SU-DHL-6 (cell line): ENCODE data around the gene BEST1.

ENCODE experiments used
- H2AFZ ChIP-seq: fragments of 200-600 bp; sonication (generic); 2 replicates; pipeline ENCODE4 v1.6.1; 2014; ENCODE audit warnings: low read depth, mild to moderate bottlenecking, moderate library complexity, mixed read lengths, antibody characterized with exemption, low read length; ENCODE audit not compliant: severe bottlenecking
- H3F3A ChIP-seq: fragments of 200-600 bp; shearing (Covaris generic); 2 replicates; pipeline ENCODE4 v1.6.0; 2016; ENCODE audit warnings: antibody characterized with exemption, mild to moderate bottlenecking; ENCODE audit not compliant: insufficient read depth
- H3K27ac ChIP-seq: fragments of 200-600 bp; sonication (generic); 2 replicates; pipeline ENCODE4 v1.5.1; 2016; ENCODE audit warnings: low read depth, mild to moderate bottlenecking, low read length, moderate library complexity, mixed read lengths
- H3K27me3 ChIP-seq: fragments of 200-600 bp; sonication (generic), shearing (Covaris generic); 2 replicates; pipeline ENCODE4 v1.6.0; 2014; ENCODE audit warnings: mild to moderate bottlenecking, low read length
- H3K36me3 ChIP-seq: fragments of 200-600 bp; sonication (generic); 2 replicates; pipeline ENCODE4 v1.6.1; 2014; ENCODE audit warnings: mild to moderate bottlenecking, low read length, mixed read lengths
- H3K4me2 ChIP-seq: fragments of 300-600, 200-600 bp; shearing (Covaris generic), sonication (generic); 2 replicates; pipeline ENCODE4 v1.6.0; 2014; ENCODE audit warnings: low read length, low read depth, mild to moderate bottlenecking; ENCODE audit not compliant: poor library complexity, severe bottlenecking
- H3K4me3 ChIP-seq: fragments of 200-600 bp; sonication (generic); 2 replicates; pipeline ENCODE4 v1.5.1; 2014; ENCODE audit warnings: antibody characterized with exemption, low read length, mild to moderate bottlenecking, mixed read lengths; ENCODE audit not compliant: insufficient read depth, poor library complexity, severe bottlenecking
- H3K79me2 ChIP-seq: fragments of 200-600 bp; sonication (generic); 2 replicates; pipeline ENCODE4 v1.6.1; 2014; ENCODE audit warnings: mild to moderate bottlenecking, low read length, moderate library complexity; ENCODE audit not compliant: insufficient read depth
- H3K9ac ChIP-seq: fragments of 200-600 bp; sonication (generic); 2 replicates; pipeline ENCODE4 v1.7.0; 2014; ENCODE audit warnings: mild to moderate bottlenecking, low read length
- H3K9me2 ChIP-seq: fragments of 200-600 bp; sonication (generic); replicated peaks from 2 replicates; pipeline ENCODE4 v1.6.1; 2014; ENCODE audit warnings: low read length; ENCODE audit not compliant: insufficient read depth
- H3K9me3 ChIP-seq: fragments of 200-600 bp; sonication (generic); 2 replicates; pipeline ENCODE4 v1.6.1; 2014; ENCODE audit warnings: low read length, mixed read lengths; ENCODE audit not compliant: insufficient read depth
- H4K20me1 ChIP-seq: fragments of 200-600 bp; sonication (generic); 2 replicates; pipeline ENCODE4 v1.6.1; 2014; ENCODE audit warnings: low read depth, mild to moderate bottlenecking, antibody characterized with exemption, low read length, moderate library complexity, mixed read lengths
- EZH2phosphoT487 ChIP-seq: fragments of 200-600 bp; sonication (generic), shearing (Covaris generic); conservative IDR thresholded peaks from 2 replicates; pipeline ENCODE4 v1.6.1; 2018; ENCODE audit warnings: mild to moderate bottlenecking, antibody characterized with exemption, low read length, moderate library complexity, mixed read lengths
- TF ChIP-seq, protein P1 (sequence below): fragments of 200-600 bp; sonication (generic); IDR thresholded peaks from one replicate; pipeline ENCODE4 v1.5.1; 2017; ENCODE audit warnings: antibody characterized with exemption, mild to moderate bottlenecking, low read length, moderate library complexity; ENCODE audit not compliant: insufficient read depth, poor library complexity, severe bottlenecking

The BEST1 gene

DNA sequence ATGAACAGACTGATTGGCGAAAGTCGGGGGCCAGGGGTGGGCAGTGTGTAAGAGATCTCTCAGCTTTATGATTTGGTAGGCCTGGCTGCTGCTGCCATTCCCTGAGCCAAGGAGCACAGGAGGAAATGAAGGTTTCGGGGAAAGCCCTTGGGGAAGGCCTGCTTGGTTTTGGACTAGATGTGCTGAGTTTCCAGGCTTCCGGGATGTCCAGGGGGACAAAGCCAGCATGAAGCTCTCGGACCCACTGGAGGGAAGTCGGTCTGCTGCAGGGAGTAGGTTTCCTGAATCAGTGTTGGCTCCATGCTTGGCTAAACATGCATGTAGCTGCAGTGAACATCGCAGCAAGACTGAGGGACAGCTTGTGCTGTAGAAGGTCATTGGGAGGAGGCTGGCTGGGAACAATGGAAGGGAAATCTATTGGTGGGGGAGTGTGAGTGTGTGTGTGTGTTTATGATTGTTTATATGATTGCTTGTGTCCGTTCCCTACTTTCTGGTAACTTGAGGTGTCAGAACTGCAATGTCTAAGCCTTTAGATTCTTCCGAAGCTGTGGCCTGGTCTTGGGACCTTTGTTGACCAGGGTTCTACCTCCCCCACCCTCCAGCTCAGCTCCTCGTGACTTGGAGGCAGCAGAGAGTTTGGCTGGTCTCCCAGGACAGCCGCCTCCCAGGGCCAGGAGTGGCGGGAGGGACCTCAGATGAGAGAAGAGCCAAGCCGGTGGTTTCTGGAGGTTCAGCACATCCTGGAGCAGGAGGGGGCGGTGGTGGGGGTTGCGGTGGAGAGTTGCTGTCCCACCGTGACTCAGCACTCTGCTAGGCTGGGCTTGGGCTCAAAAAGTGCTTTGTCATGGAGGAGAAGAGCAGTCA is 21.3 kb downstream of the BEST1 start:
- H3K27ac ChIP-seq, result no peak overlapping the region
- no peak for TF ChIP-seq EZH2phosphoT487
- TF ChIP-seq, protein P1, sequence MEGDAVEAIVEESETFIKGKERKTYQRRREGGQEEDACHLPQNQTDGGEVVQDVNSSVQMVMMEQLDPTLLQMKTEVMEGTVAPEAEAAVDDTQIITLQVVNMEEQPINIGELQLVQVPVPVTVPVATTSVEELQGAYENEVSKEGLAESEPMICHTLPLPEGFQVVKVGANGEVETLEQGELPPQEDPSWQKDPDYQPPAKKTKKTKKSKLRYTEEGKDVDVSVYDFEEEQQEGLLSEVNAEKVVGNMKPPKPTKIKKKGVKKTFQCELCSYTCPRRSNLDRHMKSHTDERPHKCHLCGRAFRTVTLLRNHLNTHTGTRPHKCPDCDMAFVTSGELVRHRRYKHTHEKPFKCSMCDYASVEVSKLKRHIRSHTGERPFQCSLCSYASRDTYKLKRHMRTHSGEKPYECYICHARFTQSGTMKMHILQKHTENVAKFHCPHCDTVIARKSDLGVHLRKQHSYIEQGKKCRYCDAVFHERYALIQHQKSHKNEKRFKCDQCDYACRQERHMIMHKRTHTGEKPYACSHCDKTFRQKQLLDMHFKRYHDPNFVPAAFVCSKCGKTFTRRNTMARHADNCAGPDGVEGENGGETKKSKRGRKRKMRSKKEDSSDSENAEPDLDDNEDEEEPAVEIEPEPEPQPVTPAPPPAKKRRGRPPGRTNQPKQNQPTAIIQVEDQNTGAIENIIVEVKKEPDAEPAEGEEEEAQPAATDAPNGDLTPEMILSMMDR, result no peak
- 0 out of 2 replicates have a peak, but pooled peaks cover under 1% of the 10 kb centered on the region for H4K20me1 ChIP-seq
- H3K36me3 ChIP-seq, result no peaks in the 10 kb centered on the region
- no peak overlapping the region for H2AFZ ChIP-seq
- no peak overlapping the region for H3K4me3 ChIP-seq
- peaks cover 15% of the 10 kb centered on the region for H3F3A ChIP-seq
- H3K9me2 ChIP-seq, result no peaks in the 10 kb centered on the region
- no peak overlapping the region for H3K9ac ChIP-seq
- peaks cover 4% of the 10 kb centered on the region for H3K79me2 ChIP-seq
- no peak overlapping the region for H3K4me2 ChIP-seq
- no peaks in the 10 kb centered on the region for H3K9me3 ChIP-seq
- no peaks in the 10 kb centered on the region for H3K27me3 ChIP-seq

DNA sequence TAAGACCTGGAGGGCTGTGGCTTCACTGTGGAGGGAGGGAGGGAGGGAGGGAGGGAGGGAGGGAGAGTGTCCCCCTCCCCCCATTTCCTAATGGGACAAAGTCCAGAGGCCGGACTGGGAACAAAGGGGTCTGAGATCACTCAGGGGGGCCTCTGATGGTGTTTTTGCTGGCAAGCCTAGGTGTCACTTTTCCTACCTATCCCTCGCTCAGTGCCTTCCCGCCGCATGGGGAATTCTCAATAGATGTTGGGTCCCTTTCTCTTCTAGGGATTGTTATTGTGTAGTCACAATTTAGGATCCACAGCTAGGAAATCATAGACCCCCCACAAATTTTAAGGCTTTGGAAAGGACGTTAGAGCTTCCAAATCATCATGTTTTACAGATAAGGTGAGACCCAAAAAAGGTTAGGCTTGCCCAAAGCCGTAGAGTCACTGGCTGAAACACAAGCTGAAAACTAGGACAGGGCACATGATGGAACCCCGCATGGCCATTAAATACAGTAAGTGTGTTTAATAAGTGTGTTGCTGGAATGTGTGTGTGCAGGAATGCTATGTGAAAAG is 22.0 kb downstream of the BEST1 start:
- no peak overlapping the region for H3K27ac ChIP-seq
- H3K9ac ChIP-seq, result no peak overlapping the region
- peaks cover 15% of the 10 kb centered on the region for H3F3A ChIP-seq
- H3K27me3 ChIP-seq, result no peaks in the 10 kb centered on the region
- no peaks in the 10 kb centered on the region for H4K20me1 ChIP-seq
- H2AFZ ChIP-seq, result no peak overlapping the region
- H3K9me3 ChIP-seq, result no peaks in the 10 kb centered on the region
- no peaks in the 10 kb centered on the region for H3K9me2 ChIP-seq
- no peaks in the 10 kb centered on the region for H3K36me3 ChIP-seq
- TF ChIP-seq, protein P1, result no peak
- no peak for TF ChIP-seq EZH2phosphoT487
- H3K4me3 ChIP-seq, result no peak overlapping the region
- no peak overlapping the region for H3K4me2 ChIP-seq
- no peaks in the 10 kb centered on the region for H3K79me2 ChIP-seq

DNA sequence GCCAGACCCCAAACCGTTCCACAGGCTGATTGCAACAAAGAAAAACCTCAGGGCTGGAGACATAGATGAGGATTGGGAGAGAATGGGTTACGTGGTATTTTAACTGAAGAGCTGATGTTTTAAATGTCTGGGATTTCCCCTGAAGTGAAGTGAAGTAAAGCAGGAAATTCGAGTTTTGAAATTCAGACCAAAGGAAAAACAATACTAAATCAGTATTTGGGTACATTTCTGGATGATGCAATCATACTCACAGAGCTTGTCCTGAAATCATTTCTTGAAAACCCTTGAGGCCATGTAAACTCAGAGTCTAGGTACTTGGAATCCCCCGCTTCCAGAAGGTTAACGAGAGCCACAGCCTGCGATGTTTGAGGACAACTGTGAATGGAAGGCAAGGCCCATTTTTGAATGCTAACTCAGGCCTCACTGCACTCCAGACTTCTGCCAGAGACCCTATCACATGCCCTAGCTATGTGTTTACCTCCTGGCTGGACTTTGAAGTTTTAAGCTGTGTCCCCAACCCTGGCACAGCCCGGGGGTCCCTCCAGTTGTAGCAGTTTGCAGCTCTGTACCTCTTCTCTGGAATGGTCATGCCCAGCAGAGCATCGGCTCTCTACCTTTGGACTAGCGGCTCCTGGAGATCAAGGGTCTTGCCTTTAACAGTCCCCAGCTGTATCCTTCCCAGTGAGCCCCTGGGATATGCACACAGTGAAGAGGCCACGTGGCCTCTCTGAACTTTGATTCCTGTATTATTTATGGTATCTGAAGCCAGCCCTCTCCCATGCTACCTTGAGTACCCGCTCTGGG is 22.7 kb downstream of the BEST1 start:
- H3K4me3 ChIP-seq, result no peak overlapping the region
- peaks cover 15% of the 10 kb centered on the region for H3F3A ChIP-seq
- no peaks in the 10 kb centered on the region for H3K27me3 ChIP-seq
- no peaks in the 10 kb centered on the region for H3K79me2 ChIP-seq
- no peaks in the 10 kb centered on the region for H3K9me3 ChIP-seq
- H3K4me2 ChIP-seq, result no peak overlapping the region
- H2AFZ ChIP-seq, result no peak overlapping the region
- H4K20me1 ChIP-seq, result no peaks in the 10 kb centered on the region
- H3K9ac ChIP-seq, result no peak overlapping the region
- no peaks in the 10 kb centered on the region for H3K36me3 ChIP-seq
- no peak overlapping the region for H3K27ac ChIP-seq
- H3K9me2 ChIP-seq, result no peaks in the 10 kb centered on the region
- TF ChIP-seq, protein P1, result no peak
- TF ChIP-seq EZH2phosphoT487, result no peak
